NCI-H2196 (cell line): ENCODE results near the gene GDF3.
"Not testable (repeated sequence)": the region's sequence is repeated elsewhere in the genome, so short reads cannot be mapped to it uniquely, and the experiment has no call there.

Experiments
- DNase-seq: peaks from one replicate; lab custom pipeline; 2025; ENCODE audit not compliant: unreplicated experiment; lab: John Stamatoyannopoulos, UW

The GDF3 gene

DNA sequence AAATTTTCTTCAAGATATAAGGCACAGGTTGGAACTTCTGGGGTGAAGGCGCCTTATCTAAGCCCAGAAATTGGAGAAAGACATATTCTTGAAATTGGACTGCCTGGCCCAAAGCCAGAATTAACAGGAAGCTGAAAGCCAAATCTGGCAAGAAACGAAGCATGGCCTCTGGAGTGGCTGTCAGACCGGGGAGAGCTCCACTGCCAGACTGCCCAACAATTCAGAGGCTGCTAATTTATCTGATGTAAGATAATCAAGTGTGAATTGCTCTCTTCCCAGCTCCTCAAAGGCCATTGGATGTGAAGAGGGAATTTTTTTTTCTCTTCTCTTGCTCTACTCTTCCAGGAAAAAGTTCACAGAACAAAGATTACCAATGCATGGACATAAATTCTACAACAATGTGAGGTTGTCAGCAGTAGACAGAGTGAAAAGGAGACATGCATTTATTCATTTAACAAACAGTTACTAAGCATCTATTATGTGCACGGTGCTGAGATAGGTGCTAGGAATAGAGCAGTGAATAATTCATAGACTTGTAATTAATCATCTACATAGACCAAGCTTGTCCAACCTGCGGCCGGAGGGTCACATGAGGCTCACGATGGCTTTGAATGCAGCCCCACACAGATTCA is at the start of gene GDF3:
Gene GDF3 (minus strand): TSS at position 210 of the 632 bp plus-strand sequence. CDS start 47 bp downstream, at position 163.
- DNase-seq: no peak

DNA sequence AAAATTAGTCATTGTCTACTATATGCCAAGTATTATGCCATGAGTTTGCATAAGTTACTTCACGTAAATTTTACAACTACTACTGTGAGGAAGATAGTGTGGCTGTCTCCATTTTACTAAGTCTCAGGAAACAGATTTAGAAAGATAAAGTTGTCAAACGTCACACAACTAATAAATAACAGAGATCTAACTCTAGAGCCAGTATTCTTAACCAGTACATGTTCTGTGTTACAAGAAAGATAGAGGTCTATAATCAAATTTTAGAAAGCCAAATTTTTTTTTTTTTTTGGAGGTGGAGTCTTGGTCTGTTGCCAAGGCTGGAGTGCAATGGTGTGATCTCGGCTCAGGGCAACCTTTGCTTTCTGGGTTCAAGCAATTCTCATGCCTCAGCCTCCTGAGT is 37.4 kb upstream of the GDF3 start:
- DNase-seq: no peak

DNA sequence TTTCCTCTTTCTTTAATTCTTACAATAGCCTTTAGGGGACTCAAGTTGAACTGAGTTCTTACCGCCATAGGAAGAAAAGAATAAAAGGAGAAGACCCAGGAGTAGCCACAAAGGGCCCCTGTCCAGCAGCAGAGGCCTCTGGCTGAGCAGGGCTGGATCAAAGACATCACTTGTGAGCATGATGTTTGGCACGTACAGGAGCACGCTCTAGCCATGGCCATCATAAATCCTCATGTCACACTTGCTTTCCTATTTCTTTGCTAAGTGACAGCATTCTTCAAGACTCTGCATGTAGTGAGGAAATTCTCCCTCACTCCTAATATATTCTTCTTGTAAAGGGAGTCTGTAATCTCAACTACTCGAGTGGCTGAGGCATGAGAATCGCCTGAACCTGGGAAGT is 35.9 kb upstream of the GDF3 start:
- no peak for DNase-seq

DNA sequence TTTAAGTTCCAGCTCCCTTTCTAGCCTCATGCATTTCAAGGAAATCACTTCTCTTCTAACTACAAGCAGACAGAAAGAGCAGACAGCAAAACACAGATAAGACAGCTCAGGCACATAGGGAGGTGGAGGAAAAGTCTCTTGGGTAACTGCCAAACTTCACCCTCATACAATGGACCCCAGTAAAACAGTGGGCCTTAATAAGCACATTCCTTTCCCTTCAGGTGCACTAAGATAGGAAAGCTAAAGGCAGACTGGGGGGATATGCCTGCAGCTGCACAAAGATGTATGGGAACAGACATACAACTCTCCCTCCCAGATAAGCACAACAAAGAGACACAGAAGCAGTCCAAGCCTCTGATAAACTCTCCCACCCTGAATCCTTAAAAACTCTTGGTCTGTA is 35.4 kb upstream of the GDF3 start:
- DNase-seq: not testable (repeated sequence)

DNA sequence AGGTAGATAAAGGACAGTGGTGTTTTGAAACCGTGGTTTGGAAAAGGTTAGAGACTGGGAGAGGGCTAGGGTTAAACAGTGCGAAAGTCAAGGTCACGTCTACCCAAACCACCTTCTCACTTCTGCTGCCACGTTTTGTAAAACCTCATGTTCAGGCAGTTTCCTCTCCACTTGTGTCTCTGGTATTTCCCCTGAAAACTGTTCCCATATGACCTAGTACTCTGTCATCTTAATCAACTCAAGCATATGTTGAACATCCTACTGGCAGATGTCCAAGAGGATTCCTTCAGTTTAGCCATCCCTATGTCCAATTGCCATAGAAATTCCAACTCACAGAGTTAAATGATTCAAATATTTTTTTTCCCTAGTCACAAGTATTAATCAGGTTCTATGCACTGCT is 34.2 kb upstream of the GDF3 start:
- DNase-seq: no peak

DNA sequence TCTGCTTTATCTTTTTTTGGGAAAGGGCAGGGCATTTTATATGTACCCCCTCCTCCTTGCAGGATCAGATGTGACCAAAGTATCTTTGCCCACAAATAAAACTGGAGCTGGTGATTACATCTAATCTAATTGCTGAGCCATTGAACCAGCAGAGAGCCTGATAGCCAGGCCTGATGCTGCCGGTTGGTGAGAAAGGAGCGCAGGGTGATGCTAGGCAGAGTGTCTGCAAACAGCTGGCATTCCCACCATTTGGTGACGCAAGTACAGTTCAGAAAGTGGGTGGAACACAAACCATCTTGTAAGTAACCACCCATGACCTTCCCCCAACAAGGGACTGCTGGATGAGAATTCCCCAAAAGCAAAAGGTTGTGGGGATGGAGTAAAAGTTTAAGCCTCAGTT is 28.4 kb upstream of the GDF3 start:
- DNase-seq: no peak

DNA sequence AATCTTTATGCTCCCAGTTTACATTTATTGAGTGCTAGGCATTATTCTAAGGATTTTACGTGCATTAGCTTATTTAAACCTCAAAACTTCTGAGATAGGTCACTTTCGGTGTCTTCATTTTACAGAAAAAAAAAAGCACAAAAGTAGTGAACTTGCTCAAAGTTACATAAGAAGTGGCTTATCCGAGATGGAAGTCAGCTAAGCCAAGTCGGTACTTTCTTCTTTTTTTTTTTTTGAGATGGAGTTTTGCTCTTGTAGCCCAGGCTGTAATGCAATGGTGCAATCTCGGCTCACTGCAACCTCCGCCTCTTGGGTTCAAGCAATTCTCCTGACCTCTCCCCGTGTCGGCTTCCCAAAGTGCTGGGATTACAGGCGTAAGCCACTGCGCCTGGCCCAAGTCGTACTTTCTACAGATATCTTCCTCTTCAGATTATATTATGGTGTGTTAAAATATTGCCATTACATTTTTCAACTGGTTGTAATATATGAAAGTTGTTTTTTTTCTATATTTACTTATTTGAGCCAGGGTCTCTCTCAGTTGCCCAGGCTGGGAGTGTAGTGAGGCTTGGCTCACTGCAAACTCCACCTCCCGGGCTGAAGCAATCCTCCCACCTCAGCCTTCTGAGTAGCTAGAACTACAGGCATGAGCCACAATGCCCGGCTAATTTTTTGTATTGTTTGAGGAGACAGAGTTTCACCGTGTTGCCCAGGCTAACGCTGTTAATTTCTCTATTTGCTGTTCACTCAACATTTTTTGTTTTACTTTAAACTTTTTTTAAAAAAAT is 24.6 kb upstream of the GDF3 start:
- DNase-seq: no peak

DNA sequence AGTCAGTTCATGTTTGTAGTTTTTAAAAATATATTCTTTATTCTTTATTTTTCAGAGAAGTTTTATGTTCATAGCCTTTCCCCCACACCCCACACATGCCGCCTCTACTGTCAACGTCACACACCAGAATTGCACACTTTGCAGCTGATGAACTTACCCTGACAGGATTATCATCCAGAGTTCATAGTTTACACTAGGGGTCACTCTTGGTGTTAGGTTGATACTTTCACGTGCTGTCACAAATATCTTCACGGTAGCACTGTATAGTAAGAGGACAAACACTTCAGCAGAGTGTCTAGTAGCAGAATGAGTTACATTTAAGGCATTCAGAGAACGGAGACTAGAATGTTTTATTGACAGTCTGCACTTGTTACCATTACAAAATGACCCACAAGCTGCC is 20.8 kb upstream of the GDF3 start:
- DNase-seq: no peak

DNA sequence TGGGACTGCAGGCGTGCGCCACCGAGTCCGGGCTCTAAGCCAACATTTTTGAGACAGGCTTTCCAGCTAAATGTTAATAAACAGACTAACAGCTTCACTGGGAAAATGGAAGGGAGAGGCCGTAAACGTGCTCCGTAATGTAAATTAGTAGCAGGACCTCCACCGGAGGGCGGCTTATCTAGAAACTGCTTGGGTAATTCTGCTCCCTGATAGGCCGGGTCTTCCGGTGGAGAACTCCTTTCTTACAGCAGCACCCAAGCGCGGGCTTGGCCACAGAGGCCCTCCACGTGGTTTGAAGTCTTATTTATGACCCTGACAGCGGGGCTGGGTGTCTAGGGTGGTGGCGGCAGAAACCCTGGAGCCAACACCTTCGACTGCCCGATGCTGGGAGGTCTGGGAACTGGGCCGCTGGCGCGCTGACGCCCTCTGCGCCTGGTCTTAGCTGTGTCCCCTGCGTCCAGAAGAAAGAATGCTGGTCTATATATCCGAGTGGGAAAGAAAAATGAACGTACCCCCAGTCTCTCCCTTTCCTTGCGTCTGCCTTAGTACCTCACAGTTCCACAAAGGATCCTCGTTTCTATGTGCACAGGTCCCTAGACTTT is 17.4 kb upstream of the GDF3 start:
- DNase-seq: no peak

DNA sequence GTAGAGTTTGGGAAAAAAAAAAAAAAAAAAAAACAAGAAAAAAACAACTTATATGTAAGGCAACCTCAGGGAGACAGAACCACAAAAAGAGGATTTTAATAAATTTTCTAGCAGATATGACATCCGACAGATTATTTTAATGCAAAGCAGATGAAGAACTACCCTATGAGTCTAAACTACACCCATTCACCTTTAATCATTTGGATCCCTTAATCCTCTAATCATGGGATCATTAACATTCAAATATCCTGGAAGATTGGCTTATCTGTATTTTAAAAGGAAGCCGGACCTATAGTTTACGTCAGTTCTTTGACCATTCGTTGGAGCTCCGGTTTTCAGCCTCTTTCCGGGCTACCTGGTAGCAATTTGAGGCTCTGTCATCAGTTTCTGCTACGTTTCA is 15.6 kb upstream of the GDF3 start, which contains the start of gene DPPA3:
Gene DPPA3 (plus strand): TSS at position 301 of the 400 bp plus-strand sequence. CDS start 138 bp downstream, outside the sequence.
- no peak for DNase-seq

DNA sequence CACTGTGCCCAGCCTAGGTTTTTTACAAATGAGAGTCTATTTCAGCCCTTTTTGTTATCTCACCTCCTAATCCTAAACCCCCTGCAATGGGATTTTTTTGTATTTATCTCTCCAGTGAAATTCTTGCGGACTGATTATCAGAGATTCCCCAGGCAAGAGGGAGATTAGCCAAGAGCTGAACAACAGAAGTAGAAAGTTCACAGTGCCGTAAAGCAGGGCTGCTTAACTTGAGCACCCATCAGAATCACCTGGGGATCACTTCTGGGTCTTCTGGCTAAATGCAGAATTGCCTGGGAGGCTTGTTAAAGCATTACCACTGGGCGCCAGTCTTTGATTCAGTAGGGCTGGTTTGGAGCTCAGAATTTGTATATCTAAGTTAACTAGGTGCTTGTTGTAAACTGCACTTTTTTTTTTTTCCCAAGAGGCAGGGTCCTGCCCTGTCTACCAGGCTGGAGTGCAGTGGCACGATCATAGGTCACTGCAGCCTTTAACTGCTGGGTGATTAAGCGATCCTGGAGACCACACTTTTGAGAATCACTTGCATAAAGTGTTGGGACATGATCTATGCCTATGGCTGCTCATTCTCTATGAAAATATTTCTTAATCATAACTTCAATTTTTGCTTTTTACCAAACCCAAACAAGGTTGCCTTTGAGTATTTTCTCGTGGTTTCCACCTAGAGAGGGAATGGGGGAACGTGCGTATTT is 14.5 kb upstream of the GDF3 start:
- DNase-seq: no peak

DNA sequence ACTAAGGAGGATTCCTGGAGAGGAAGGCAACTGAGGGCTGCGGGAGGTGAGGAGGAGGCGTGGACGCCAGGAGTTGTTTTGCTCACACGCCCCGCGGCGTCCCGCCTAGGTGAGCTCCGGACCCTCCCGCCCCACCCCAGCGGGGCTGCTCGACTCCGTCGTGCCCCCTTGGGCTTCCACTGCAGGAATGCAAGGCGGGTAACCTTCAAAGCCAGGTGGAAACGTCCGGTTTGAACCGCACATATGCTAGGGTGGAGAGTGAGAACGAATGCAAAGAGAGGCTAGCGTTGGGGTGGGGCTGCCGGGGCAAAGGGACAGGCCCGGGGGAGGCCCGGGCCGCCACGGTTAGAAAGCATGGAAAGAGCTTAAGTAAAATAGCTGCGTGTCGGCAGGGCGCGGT is 10.3 kb upstream of the GDF3 start:
- DNase-seq: no peak

DNA sequence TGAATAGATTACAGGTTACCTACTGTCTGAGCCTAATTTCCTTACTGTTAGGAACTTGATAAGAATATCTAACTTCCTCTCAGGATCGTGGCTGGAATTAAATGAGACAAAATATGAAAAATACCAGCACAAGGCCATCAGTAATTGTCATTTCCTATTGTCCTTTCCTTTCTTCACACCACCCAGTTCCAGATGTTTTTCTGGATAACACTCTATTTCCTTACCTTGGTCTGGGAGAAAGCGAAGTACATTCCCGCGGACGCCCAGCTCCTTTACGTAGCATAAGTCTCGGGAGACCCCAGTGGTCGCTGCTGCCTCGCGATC is 376 bp downstream of the GDF3 start:
- DNase-seq: no peak

DNA sequence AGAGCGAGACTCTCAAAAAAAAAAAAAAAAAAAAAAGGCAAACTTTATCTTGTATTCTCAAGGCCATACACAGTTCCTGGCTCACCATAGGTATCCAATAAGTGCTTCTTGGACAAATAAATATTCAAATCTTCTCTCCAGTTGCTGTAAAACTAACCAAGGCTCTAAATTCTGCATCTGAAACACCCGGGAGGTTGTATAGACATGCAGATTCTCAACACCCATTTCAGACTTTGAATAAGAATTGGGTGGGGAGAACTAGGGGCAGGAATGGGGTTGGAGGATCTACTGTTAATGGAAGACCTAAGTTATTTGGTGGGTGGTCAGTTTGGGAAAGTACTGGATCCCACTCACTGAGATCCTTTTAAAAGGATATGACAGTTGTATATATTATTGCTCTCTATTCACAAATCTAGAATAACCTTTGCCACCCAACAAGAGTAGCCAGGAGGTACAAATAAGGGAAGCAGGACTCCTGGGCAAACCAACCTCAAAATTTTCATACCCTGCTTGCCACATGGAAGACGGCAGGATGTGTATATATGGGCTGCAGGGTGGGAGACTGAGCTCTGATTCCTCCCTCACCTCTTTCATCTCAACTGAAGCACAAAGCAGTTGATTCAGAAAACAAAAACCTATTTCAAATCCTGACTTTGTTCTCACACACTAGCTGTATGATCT is 879 bp downstream of the GDF3 start:
- no peak for DNase-seq

DNA sequence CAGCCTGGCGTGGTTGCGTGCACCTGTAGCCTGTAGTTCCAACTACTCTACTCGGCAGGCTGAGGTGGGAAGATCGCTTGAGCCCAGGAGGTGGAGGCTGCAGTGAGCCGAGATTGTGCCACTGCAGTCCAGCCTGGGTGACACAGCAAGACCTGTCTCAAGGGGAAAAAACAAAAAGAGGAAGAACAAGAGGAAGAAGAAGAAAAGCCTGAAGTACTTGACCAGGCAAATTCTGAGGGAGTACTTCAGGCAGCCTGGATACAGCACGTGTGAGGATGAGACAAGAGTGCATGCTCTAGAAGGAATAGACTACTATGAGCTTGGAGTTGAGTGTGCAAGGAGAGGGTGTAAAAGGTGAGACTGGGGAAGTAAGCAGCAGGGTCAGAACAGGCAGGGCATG is 1.8 kb downstream of the GDF3 start:
- DNase-seq: no peak

DNA sequence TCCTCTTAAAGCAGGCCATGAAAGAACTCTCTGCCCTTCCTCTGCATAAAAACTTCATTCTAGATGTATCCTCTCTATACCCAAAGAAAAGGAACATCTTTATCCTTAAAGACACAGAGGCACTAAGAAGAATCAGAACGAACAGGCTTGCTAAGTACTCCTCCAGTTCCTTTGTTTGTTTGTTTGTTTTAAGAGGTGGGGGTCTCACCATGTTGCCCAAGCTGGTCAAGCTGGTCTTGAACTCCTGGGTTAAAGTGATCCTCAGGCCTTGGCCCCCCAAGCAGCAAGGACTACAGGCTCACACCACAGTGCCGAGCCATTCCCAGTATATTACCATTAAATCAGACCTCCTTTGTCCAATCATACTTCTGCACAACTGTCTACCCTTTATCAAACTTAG is 14.0 kb downstream of the GDF3 start:
- no peak for DNase-seq

DNA sequence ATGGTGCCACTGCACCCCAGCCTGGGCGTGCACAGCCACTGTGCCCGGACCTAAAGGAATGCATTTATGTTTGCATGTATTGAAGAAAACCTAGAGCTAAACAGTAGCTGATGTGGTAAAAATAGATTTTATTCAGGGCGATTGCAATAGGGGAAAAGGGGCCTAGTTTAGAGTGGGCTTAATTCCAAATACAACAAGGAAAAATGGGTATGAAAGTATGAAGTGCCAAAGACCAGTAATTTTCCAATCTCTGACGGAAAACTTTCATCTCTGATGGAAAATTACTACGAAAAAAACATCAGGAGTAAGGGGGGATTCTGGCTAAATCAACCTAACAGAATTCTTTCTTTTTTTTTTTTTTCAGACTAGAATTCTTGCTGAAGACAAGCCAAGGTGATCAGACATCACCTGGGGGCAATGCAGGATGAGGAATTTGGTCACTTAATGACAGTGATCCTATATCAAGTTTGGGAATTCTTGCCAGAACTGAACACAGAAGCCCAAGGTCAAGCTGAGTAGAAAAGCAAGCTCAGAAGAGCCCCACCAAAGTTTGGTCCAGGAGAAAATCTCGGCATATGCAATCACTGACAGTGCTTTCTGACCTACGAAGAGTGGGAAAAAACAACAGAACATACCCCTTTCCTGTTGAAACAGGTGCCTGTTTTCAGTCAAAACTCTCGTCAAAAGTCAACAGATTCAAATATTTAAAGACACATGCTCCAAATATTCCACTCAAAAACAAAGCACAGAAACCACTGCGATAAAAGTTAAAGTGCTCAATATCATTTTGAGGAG is 16.1 kb downstream of the GDF3 start:
- no peak for DNase-seq

DNA sequence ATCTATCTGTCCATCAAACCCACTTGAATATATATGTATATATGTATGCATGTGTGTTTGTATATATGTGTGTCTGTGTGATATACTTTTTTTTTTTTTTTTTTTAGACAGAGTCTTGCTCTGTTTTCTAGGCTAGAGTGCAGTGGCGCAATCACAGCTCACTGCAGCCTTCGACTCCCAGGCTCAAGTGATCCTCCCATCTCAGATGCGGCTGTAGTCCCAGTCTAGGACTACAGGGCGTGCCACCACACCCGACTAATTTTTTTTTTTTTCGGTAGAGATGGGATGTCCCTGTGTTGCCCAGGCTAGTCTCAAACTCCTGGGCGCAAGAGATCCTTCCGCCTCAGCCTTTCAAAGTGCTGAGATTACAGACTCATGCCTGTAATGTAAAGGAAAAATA is 16.8 kb downstream of the GDF3 start:
- DNase-seq: no peak

DNA sequence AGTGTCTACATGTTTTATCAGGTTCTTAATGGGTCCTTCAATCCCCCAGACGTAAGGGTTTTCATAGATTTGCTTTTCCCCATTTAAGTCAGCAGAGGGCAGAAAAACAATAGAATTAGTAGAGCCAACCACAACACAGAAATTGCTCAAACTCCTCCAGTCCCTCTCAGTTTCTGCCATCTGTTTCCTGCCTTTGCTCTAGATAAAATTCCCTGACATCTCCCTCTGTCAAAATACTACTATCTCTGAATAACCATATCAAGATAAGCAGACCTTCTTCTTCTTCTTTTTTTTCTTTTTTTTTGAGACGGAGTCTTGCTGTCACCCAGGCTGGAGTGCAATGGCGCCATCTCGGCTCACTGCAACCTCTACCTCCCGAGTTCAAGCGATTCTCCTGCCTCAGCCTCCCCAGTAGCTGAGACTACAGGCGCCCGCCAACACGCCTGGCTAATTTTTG is 18.1 kb downstream of the GDF3 start:
- DNase-seq: not testable (repeated sequence)

DNA sequence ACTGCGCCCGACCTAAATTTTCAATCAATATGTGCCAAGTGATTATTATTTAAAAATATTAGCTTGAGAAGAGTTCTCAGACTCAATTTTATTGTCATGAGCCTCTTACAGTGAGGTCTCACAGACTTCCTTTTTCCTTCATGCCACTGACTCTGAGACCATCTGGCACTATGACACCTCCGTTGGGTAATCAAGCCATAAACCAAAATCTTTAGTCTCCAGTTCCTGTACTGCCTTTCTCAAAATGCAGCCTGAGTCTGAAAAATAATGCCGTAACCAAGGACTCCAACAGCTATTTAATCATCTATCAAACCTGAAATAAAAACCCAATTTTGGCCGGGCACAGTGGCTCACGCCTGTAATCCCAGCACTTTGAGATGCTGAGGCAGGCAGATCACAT is 20.1 kb downstream of the GDF3 start:
- not testable (repeated sequence) for DNase-seq
